Neuron (in vitro differentiated cells): ENCODE measurements around the gene CCNB1.
A peak's percentile ranks its signal among the peaks of the same experiment; 100 is the strongest.
"Not testable (repeated sequence)": the region's sequence is repeated elsewhere in the genome, so short reads cannot be mapped to it uniquely, and the experiment has no call there.

ENCODE experiments used
- H2AFZ ChIP-seq: one replicate; pipeline ENCODE4 v1.6.1; 2013; ENCODE audit warnings: low read depth, mild to moderate bottlenecking, inconsistent platforms, low read length, moderate library complexity
- H3K27me3 ChIP-seq: one replicate; pipeline ENCODE4 v1.6.1; 2013; ENCODE audit warnings: low read length; ENCODE audit not compliant: insufficient read depth
- H3K36me3 ChIP-seq: one replicate; pipeline ENCODE4 v1.6.1; 2013; ENCODE audit warnings: low read length; ENCODE audit not compliant: insufficient read depth
- H3K4me1 ChIP-seq: one replicate; pipeline ENCODE4 v1.6.1; 2013; ENCODE audit warnings: low read length; ENCODE audit not compliant: insufficient read depth
- H3K4me3 ChIP-seq: 2 replicates; pipeline ENCODE4 v1.5.1; 2013; ENCODE audit warnings: mild to moderate bottlenecking, low read length, moderate library complexity
- H3K9me3 ChIP-seq: one replicate; pipeline ENCODE4 v1.6.1; 2013; ENCODE audit warnings: low read length

Gene CCNB1

DNA sequence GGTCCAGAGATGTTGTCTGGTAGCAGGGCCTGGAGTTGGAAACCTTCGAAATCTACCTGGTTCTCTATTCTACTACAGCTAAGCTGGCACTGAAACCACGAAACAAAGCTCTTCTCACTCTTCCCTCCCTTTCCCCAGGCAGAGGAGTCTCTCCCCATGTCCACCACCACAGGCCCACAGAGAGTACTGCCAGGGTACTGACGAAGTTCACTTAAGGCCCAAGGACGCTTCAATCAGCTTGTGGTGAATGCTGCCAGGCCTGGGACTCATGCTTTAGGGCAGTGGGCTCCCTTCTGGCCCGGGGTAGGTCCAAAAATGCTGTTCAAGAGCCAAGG lies 17.3 kb upstream of the CCNB1 start:
- Histone ChIP-seq H3K4me3 (no peak overlapping the region), H3K27me3 (no peaks in the 10 kb centered on the region), H2AFZ (no peak overlapping the region), H3K4me1 (no peaks in the 10 kb centered on the region), H3K36me3 (no peaks in the 10 kb centered on the region), H3K9me3 (no peaks in the 10 kb centered on the region)

GRCh38 chr5:69152731-69153130 lies 14.2 kb upstream of the CCNB1 start:
- no peak overlapping the region for H2AFZ ChIP-seq
- no peaks in the 10 kb centered on the region for H3K9me3 ChIP-seq
- no peak overlapping the region for H3K4me3 ChIP-seq
- no peaks in the 10 kb centered on the region for H3K36me3 ChIP-seq
- H3K4me1 ChIP-seq = no peaks in the 10 kb centered on the region
- H3K27me3 ChIP-seq = no peaks in the 10 kb centered on the region

- Histone ChIP-seq H3K36me3 (no peaks in the 10 kb centered on the region), H3K4me3 (no peak overlapping the region)
These were observed 10.5 kb upstream of the CCNB1 start for GRCh38 chr5:69156456-69156855.

GRCh38 chr5:69158039-69158438 lies 8.9 kb upstream of the CCNB1 start:
- H3K4me1 ChIP-seq = no peaks in the 10 kb centered on the region

More at GRCh38 chr5:69156456-69156855, 10.5 kb upstream of the CCNB1 start:
- Histone ChIP-seq H3K9me3 (no peaks in the 10 kb centered on the region), H3K27me3 (no peaks in the 10 kb centered on the region), H3K4me1 (no peaks in the 10 kb centered on the region), H2AFZ (no peak overlapping the region)

DNA sequence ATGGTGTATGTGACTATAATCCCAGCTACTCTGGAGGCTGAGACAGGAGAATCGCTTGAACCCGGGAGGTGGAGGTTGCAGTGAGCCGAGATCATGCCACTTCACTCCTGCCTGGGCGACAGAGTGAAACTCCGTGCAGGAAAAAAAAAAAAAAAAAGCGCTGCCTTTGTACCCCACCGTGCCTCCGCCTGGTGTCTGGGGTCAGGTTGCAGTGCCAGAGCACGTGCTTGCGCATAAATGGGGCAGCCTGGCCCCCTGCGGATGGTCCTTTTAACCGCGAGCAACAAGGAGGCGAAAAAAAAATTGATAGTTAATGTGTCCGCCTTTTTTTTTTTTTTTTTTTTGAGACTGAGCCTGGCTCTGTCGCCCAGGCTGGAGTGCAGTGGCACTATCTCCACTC lies 6.3 kb upstream of the CCNB1 start:
- H3K4me1 ChIP-seq = no peaks in the 10 kb centered on the region
- H3K27me3 ChIP-seq = no peaks in the 10 kb centered on the region
- no peak overlapping the region for H2AFZ ChIP-seq
- no peaks in the 10 kb centered on the region for H3K36me3 ChIP-seq
- no peak overlapping the region for H3K4me3 ChIP-seq
- no peaks in the 10 kb centered on the region for H3K9me3 ChIP-seq

More at GRCh38 chr5:69158039-69158438, 8.9 kb upstream of the CCNB1 start:
- no peaks in the 10 kb centered on the region for H3K9me3 ChIP-seq
- no peak overlapping the region for H3K4me3 ChIP-seq
- H3K27me3 ChIP-seq = no peaks in the 10 kb centered on the region
- no peak overlapping the region for H2AFZ ChIP-seq
- H3K36me3 ChIP-seq = no peaks in the 10 kb centered on the region

- peak overlapping the region; percentile 62 for H3K4me3 ChIP-seq
- H3K4me1 ChIP-seq = peaks cover 13% of the 10 kb centered on the region
- H3K9me3 ChIP-seq = no peaks in the 10 kb centered on the region
- H3K36me3 ChIP-seq = peaks cover 38% of the 10 kb centered on the region
- peak overlapping the region; percentile 27 for H2AFZ ChIP-seq
- H3K27me3 ChIP-seq = no peaks in the 10 kb centered on the region
These were observed 524 bp downstream of the CCNB1 start for GRCh38 chr5:69167493-69167855.

GRCh38 chr5:69167929-69168328 lies 979 bp downstream of the CCNB1 start:
- H3K36me3 ChIP-seq = peaks cover 40% of the 10 kb centered on the region

GRCh38 chr5:69170495-69170894 lies 3.5 kb downstream of the CCNB1 start:
- Histone ChIP-seq H3K4me3 (no peak overlapping the region), H3K27me3 (no peaks in the 10 kb centered on the region), H3K4me1 (peaks cover 14% of the 10 kb centered on the region), H2AFZ (no peak overlapping the region), H3K9me3 (no peaks in the 10 kb centered on the region), H3K36me3 (peaks cover 66% of the 10 kb centered on the region)

More at GRCh38 chr5:69167929-69168328, 979 bp downstream of the CCNB1 start:
- Histone ChIP-seq H3K4me3 (peak overlapping the region; percentile 62), H2AFZ (peak overlapping the region; percentile 27), H3K27me3 (no peaks in the 10 kb centered on the region), H3K9me3 (no peaks in the 10 kb centered on the region), H3K4me1 (peaks cover 14% of the 10 kb centered on the region)

- H3K27me3 ChIP-seq = no peaks in the 10 kb centered on the region
- peaks cover 69% of the 10 kb centered on the region for H3K36me3 ChIP-seq
- H3K4me1 ChIP-seq = peaks cover 14% of the 10 kb centered on the region
- no peaks in the 10 kb centered on the region for H3K9me3 ChIP-seq
- H2AFZ ChIP-seq = no peak overlapping the region
- H3K4me3 ChIP-seq = no peak overlapping the region
These were observed 4.0 kb downstream of the CCNB1 start for GRCh38 chr5:69170969-69171368.

DNA sequence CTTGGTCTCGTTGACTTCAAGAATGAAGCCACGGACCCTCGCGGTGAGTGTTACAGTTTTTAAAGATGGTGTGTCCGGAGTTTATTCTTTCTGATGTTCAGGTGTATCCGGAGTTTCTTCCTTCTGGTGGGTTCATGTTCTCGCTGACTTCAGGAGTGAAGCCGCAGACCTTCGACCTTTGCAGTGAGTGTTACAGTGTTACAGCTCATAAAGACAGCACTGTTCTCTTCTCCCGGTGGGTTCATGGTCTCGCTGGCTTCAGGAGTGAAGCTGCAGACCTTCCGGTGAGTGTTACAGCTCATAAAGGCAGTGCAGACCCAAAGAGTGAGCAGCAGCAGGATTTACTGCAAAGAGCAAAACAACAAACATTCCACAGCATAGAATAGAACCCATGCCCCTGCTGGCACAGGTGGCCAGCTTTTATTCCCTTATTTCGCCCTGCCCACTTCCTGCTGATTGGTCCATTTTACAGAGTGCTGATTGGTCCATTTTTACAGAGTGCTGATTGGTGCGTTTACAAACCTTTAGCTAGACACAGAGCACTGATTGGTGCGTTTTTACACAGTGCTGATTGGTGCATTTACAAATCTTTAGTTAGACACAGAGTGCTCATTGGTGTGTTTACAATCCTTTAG lies 14.8 kb downstream of the CCNB1 start:
- H3K36me3 ChIP-seq, H2AFZ ChIP-seq, H3K9me3 ChIP-seq, H3K27me3 ChIP-seq, H3K4me3 ChIP-seq, H3K4me1 ChIP-seq: not testable (repeated sequence)

DNA sequence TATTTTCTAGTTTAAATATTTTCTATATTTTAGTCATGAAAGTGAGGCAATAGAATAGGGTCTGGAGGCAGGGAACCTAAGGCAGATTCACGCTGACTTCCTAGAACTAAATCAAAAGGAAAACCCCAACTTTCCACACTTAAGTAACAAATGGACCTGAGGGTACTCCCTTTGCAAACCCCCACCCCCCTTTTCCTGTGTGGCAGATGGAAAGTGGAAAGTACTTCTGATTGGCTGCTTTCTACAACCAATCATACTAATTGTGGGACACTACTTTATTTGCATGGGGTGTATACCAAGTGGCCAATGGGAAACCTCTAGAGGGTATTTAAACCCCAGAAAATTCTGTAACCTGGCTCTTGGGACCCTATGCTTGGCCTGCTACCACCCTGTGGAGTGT lies 17.7 kb downstream of the CCNB1 start:
- peaks cover 4% of the 10 kb centered on the region for H3K4me1 ChIP-seq
- no peak overlapping the region for H2AFZ ChIP-seq
- H3K4me3 ChIP-seq = no peak overlapping the region
- no peaks in the 10 kb centered on the region for H3K27me3 ChIP-seq
- no peaks in the 10 kb centered on the region for H3K9me3 ChIP-seq
- H3K36me3 ChIP-seq = peaks cover 3% of the 10 kb centered on the region

DNA sequence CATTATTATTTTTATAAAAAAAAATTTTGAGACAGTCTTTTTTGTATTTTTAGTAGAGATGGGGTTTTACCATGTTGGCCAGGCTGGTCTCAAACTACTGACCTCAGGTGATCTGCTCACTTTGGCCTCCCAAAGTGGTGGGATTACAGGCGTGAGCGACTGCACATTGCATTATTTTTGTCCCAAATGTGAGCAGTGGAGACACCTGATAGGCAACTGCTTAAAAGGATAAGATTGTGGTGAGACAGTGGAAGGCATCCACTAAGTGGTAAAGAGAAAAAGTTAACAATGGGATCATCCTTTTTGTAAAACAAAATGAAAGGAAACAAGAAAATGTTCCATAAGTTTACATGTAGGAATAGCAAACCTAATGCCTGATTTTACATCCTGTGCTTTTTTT lies 20.4 kb downstream of the CCNB1 start:
- Histone ChIP-seq H3K4me3 (no peak overlapping the region), H3K27me3 (no peaks in the 10 kb centered on the region), H3K4me1 (peaks cover 8% of the 10 kb centered on the region), H3K36me3 (peaks cover 11% of the 10 kb centered on the region), H3K9me3 (no peaks in the 10 kb centered on the region), H2AFZ (no peak overlapping the region)

DNA sequence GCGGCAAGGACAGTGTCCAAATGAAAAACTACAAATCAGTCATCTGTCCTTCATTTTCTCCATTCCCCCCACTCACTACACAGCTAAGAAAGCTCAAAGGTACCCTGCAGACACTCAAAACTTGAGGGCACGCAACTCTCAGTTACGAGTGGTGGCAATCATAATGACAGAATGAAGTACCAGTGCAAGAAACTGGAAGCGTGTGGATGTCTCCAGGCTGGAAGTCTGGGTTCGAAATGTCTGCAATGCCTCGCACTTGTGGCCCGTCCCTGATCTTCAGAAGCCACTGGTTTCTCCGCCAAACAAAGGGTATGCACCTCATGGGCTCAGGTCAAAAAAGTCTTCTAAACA lies 21.8 kb downstream of the CCNB1 start:
- no peaks in the 10 kb centered on the region for H3K27me3 ChIP-seq
- H3K9me3 ChIP-seq = no peaks in the 10 kb centered on the region

More for the DNA sequence above, 21.8 kb downstream of the CCNB1 start:
- Histone ChIP-seq H3K4me3 (peak overlapping the region; percentile 87), H3K4me1 (peaks cover 8% of the 10 kb centered on the region), H2AFZ (peak overlapping the region; percentile 79), H3K36me3 (peaks cover 18% of the 10 kb centered on the region)
